ENCODE data around the gene TXNDC15. TPM values are rescaled to one million over a fixed set of nuclear protein-coding genes. Genes with fewer than 3 reads are reported as not detected.
A peak's percentile ranks its signal among the peaks of the same experiment; 100 is the strongest.

Gene TXNDC15
- total and polyA plus RNA-seq, 2 of the 13 experiments (the other 11 are each of a cell fraction or from before 2014, with no cell fraction given) = 22.2 to 49.9 TPM

DNA sequence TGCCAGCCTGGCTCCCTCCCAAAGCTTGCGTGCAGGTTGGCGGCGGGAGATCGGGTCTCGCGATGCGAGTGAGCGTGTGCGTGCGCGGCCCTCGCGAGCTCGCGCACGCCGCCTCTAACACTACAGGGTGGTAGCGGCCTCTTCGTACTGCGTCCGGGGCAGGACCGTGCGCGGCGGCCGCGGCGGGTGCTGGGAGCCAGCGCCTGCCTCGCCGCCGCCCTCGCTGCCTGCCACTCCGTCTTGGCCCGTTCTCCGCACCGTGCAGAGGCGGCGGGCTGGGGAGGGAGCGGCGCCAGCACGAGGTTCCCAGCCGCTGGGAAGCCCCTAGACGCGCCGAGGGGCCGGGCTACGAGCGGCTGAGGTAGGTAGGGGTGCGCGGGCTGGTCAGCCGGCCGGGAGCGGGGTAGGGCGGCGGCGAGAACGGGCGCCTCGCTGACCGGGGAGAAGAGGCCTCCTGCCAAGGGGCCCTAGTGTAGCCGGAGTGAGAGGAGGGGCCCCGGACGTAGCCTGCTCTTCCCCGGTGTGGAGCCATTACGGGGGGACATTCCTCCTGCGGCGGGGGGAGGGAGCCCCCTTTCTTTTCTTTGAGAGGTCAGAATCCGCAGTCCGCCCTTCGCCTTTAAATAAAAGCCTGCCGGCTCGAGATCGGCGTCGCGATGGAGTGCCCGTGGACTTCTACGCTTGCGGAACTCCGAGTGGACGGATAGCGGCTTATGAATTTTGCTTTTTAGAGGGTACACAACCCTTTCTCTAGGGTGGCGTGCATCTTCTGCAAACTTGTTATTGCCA lies 28.1 kb upstream of the TXNDC15 start, which contains the start of gene C5orf24 (continued):
- TF ChIP-seq ZNF841 (CRISPR knock-in tag; IDR thresholded peaks at IDR 0.05; ENCODE audit: borderline replicate concordance) (0 out of 2 replicates have a peak, but pooled peaks have one; percentile 45), IRF1 (CRISPR knock-in tag; IDR thresholded peaks at IDR 0.05; ENCODE audit: low read depth) (no peak), FLYWCH1 (CRISPR knock-in tag; IDR thresholded peaks at IDR 0.05) (0 out of 2 replicates have a peak, but pooled peaks have one; percentile 75), E2F5 (CRISPR knock-in tag; conservative IDR thresholded peaks at IDR 0.05) (peak; percentile 93), ZNF615 (CRISPR knock-in tag; IDR thresholded peaks at IDR 0.05; ENCODE audit: borderline replicate concordance) (0 out of 2 replicates have a peak, but pooled peaks have one; percentile 52), RXRB (CRISPR knock-in tag; IDR thresholded peaks at IDR 0.05; ENCODE audit: borderline replicate concordance) (peak; percentile 52; the same call in 1 of the 2 replicates), XBP1 (CRISPR knock-in tag; IDR thresholded peaks at IDR 0.05) (no peak; the same call in 1 of the 2 replicates), PAWR (CRISPR knock-in tag; IDR thresholded peaks at IDR 0.05; ENCODE audit: borderline replicate concordance) (no peak), CC2D1A (CRISPR knock-in tag; IDR thresholded peaks at IDR 0.05) (no peak), ZKSCAN5 (CRISPR knock-in tag; IDR thresholded peaks at IDR 0.05) (no peak), EP300 (IDR thresholded peaks at IDR 0.05; ENCODE audit: low read depth in 2 of 2, low read length in 2 of 2) (no peak), EP300 (CRISPR knock-in tag; IDR thresholded peaks at IDR 0.05; ENCODE audit: borderline replicate concordance) (no peak), ZNF577 (CRISPR knock-in tag; IDR thresholded peaks at IDR 0.05; ENCODE audit: borderline replicate concordance, low read depth) (no peak), DMTF1 (CRISPR knock-in tag; IDR thresholded peaks at IDR 0.05) (no peak), SIN3B (IDR thresholded peaks at IDR 0.05; ENCODE audit: low read length) (no peak), MBD4 (IDR thresholded peaks at IDR 0.05; ENCODE audit: borderline replicate concordance, low read length) (no peak), ISL2 (CRISPR knock-in tag; IDR thresholded peaks at IDR 0.05) (peak; percentile 78), ZNF329 (CRISPR knock-in tag; IDR thresholded peaks at IDR 0.05; ENCODE audit: low read depth) (peak; percentile 65; the same call in 1 of the 2 replicates), KDM4B (CRISPR knock-in tag; IDR thresholded peaks at IDR 0.05) (no peak)
- TF ChIP-seq, protein P1, sequence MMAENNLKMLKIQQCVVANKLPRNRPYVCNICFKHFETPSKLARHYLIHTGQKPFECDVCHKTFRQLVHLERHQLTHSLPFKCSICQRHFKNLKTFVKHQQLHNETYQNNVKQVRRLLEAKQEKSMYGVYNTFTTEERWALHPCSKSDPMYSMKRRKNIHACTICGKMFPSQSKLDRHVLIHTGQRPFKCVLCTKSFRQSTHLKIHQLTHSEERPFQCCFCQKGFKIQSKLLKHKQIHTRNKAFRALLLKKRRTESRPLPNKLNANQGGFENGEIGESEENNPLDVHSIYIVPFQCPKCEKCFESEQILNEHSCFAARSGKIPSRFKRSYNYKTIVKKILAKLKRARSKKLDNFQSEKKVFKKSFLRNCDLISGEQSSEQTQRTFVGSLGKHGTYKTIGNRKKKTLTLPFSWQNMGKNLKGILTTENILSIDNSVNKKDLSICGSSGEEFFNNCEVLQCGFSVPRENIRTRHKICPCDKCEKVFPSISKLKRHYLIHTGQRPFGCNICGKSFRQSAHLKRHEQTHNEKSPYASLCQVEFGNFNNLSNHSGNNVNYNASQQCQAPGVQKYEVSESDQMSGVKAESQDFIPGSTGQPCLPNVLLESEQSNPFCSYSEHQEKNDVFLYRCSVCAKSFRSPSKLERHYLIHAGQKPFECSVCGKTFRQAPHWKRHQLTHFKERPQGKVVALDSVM (CRISPR knock-in tag; IDR thresholded peaks at IDR 0.05) = peak; percentile 75
- TF ChIP-seq, protein P2, sequence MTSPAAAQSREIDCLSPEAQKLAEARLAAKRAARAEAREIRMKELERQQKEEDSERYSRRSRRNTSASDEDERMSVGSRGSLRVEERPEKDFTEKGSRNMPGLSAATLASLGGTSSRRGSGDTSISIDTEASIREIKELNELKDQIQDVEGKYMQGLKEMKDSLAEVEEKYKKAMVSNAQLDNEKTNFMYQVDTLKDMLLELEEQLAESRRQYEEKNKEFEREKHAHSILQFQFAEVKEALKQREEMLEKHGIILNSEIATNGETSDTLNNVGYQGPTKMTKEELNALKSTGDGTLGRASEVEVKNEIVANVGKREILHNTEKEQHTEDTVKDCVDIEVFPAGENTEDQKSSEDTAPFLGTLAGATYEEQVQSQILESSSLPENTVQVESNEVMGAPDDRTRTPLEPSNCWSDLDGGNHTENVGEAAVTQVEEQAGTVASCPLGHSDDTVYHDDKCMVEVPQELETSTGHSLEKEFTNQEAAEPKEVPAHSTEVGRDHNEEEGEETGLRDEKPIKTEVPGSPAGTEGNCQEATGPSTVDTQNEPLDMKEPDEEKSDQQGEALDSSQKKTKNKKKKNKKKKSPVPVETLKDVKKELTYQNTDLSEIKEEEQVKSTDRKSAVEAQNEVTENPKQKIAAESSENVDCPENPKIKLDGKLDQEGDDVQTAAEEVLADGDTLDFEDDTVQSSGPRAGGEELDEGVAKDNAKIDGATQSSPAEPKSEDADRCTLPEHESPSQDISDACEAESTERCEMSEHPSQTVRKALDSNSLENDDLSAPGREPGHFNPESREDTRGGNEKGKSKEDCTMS (CRISPR knock-in tag; conservative IDR thresholded peaks at IDR 0.05) = no peak

All from HepG2 (cell line).